ENCODE measurements around the gene NAA20. TPM values are rescaled to one million over a fixed set of nuclear protein-coding genes. Genes with fewer than 3 reads are reported as not detected.

NAA20 gene
- total RNA-seq, 1 donor from 2014 or later = 38.9 TPM

DNA sequence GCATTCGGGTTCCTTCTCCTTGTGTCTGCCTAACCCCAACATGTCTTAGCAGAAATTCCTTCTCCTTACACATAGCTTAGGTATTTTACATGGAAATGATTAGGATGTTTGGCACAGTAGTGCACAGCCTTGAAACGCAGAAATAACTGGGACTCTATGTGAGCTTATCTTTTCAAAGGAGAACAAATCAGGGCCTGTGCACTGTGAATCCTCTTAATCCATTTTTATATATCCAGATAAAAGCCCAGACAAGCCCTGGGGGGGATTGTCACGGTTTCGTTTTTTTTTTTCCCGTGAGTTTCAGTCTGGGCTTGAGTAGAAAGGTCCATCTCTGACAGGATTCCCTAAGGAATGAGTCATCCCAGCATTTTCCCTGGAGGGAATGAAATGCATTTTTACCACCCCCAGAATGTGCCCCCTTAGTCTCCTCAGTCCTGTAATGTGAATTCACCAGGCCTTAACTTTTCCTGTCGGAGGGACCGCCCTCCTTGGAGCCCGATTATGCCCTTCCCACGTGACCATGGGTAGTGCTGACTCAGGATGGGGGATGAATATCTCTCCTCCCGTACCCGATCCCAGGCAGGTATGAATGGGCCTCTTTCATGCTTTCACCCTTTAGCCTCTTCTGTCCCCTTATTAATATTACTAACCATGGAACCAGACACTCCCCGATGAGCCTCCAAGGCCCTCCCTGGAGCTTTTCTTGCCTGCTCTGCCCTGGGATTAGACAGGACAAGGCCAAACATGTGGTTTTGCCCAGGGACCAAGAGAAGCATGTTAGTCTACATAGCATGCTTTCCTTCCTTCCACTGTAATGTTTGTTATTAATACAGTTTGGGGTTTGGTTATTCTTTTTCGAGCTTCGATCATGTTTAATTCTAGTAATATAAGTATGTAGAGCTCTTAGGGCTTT, 23.9 kb upstream of the NAA20 start:
- peak in 1 of 2 experiments; percentile 51 for DNase-seq (ENCODE audit: low spot score in 2 of 2, unreplicated experiment in 2 of 2)
- Mint-ChIP-seq H3K9me3 (no peaks in the 10 kb centered on the region), H3K36me3 (peaks cover 6% of the 10 kb centered on the region), H3K4me1 (peaks cover 54% of the 10 kb centered on the region), H3K27me3 (ENCODE audit: low read depth) (no peaks in the 10 kb centered on the region), H3K27ac (peak overlapping the region; percentile 99), H3K4me3 (peak overlapping the region; percentile 33)
- TF ChIP-seq CTCF (IDR thresholded peaks at IDR 0.05; ENCODE audit: unreplicated experiment) = no peak

DNA sequence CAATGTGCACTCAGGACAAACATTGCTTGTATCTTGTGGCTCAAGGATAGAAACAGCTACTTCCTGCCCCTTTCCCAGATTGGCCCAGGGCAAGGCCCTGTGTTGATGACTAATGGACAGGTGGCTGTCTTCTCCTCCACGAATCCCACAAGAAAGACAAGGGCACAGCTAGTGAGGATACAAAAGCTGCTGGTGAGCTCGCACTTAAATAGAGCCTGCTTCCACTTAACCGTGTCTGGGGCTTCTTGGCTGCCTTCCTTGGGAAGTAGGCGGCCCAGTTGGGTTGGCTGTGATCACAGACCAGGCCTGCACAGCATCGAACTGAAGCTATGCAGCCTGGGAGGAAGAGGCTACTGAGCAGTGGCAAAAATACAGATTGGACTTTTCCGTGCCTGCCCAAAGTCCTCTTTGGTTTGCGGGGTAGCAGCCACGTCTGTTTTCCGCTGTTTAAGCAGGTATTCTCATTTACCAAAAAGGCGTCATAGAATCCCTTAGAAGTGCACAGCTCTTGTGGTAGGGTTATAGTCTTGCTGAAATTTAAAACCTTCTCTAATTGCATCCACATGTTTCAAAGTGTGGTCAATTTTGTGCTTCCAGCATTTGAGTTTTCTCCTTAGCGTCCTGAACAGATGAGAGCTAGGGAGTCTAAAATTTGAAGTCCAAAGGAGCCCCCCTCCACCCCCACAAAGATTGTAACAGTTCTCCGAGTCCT, 23.0 kb upstream of the NAA20 start:
- no peaks in the 10 kb centered on the region for H3K9me3 Mint-ChIP-seq
- DNase-seq (ENCODE audit: low spot score in 2 of 2, unreplicated experiment in 2 of 2) = no peak
- peaks cover 55% of the 10 kb centered on the region for H3K4me1 Mint-ChIP-seq
- H3K27ac Mint-ChIP-seq = peak overlapping the region; percentile 99
- H3K36me3 Mint-ChIP-seq = peaks cover 14% of the 10 kb centered on the region
- H3K4me3 Mint-ChIP-seq = no peak overlapping the region
- no peaks in the 10 kb centered on the region for H3K27me3 Mint-ChIP-seq (ENCODE audit: low read depth)
- TF ChIP-seq CTCF (IDR thresholded peaks at IDR 0.05; ENCODE audit: unreplicated experiment) = no peak

DNA sequence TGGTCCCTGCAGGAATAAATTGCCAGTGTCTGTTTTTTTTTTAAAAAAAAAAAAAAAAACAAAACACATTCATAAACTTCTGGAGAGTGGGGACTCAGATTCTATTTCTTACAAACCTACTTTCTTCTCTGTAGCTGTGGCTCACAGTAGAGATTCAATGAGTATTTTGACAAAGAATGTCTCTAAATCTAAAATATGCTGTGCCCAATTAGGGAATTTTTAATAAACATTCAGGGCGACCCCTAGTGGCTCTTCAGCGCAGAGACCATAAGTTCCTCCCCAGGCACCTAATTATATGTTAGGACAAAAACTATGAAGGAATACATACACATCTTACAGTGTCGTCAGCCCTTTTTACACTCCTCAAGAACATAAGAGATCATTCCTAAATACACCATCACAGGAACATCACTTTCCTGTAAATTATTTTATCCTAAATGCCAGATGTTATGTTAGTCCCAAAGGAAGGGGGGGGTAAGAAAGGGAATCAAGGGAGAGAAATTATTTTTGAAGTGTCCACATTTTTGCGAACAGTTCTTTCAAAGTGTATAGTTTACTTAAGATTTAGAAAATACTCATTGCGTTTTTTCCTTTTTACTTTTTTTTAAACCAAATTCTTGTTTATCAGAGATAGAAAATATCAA, 21.8 kb upstream of the NAA20 start:
- DNase-seq (ENCODE audit: low spot score in 2 of 2, unreplicated experiment in 2 of 2) = no peak
- Mint-ChIP-seq H3K4me3 (no peak overlapping the region), H3K27me3 (ENCODE audit: low read depth) (no peaks in the 10 kb centered on the region), H3K36me3 (peaks cover 25% of the 10 kb centered on the region), H3K4me1 (peaks cover 51% of the 10 kb centered on the region), H3K9me3 (no peaks in the 10 kb centered on the region), H3K27ac (no peak overlapping the region)
- TF ChIP-seq CTCF (IDR thresholded peaks at IDR 0.05; ENCODE audit: unreplicated experiment) = peak; percentile 78

- peaks cover 30% of the 10 kb centered on the region for H3K36me3 Mint-ChIP-seq
- no peaks in the 10 kb centered on the region for H3K9me3 Mint-ChIP-seq
- no peak for DNase-seq (ENCODE audit: low spot score in 2 of 2, unreplicated experiment in 2 of 2)
- peaks cover 42% of the 10 kb centered on the region for H3K4me1 Mint-ChIP-seq
- H3K27me3 Mint-ChIP-seq (ENCODE audit: low read depth) = no peaks in the 10 kb centered on the region
- H3K27ac Mint-ChIP-seq = no peak overlapping the region
- no peak for TF ChIP-seq CTCF (IDR thresholded peaks at IDR 0.05; ENCODE audit: unreplicated experiment)
- no peak overlapping the region for H3K4me3 Mint-ChIP-seq
Measured at GRCh38 chr20:19996222-19996621, 20.9 kb upstream of the NAA20 start.

DNA sequence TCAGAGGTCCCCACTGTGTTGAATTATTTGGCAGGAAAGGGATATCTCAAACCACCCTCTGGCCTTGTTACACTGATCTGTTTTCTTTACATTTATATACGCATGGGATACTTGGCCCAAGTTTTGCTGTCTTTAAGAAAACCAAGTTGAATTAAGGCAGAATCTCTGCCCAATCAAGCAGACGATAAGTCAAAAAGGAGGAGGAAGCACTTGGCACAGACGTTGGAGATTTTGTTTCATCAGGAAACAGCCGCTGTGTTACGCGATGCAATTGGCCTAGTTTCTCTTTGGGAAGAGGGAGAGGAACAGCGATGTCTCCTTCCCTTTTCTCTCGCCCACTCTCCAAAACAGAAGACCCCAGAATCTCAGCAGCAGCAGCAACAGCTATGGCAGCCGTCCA, 20.2 kb upstream of the NAA20 start:
- no peak for DNase-seq (ENCODE audit: low spot score in 2 of 2, unreplicated experiment in 2 of 2)
- Mint-ChIP-seq H3K4me3 (no peak overlapping the region), H3K27ac (no peak overlapping the region), H3K9me3 (no peaks in the 10 kb centered on the region), H3K27me3 (ENCODE audit: low read depth) (no peaks in the 10 kb centered on the region), H3K36me3 (peaks cover 30% of the 10 kb centered on the region), H3K4me1 (peaks cover 40% of the 10 kb centered on the region)
- TF ChIP-seq CTCF (IDR thresholded peaks at IDR 0.05; ENCODE audit: unreplicated experiment) = no peak
